ENCODE data around the gene LRRTM3.

The LRRTM3 gene

GRCh38 chr10:67088036-67088435 is 162.2 kb downstream of the LRRTM3 start:
- H3K4me3 ChIP-seq (replicated peaks in 1 of 2; ENCODE audit: low read depth in 2 of 2, low read length in 2 of 2) = no peak overlapping the region
- no peak for DNase-seq (ENCODE audit: low read depth in 2 of 2)
- TF ChIP-seq CTCF (IDR thresholded peaks at IDR 0.05; ENCODE audit: low read depth, low read length) = no peak

- H3K4me3 ChIP-seq (replicated peaks in 1 of 2; ENCODE audit: low read depth in 2 of 2, low read length in 2 of 2) = no peak overlapping the region
- no peak for TF ChIP-seq CTCF (IDR thresholded peaks at IDR 0.05; ENCODE audit: low read depth, low read length)
- no peak for DNase-seq (ENCODE audit: low read depth in 2 of 2)
These were observed 169.7 kb downstream of the LRRTM3 start for GRCh38 chr10:67095531-67095930.

GRCh38 chr10:67098461-67098860 is 172.6 kb downstream of the LRRTM3 start:
- H3K4me3 ChIP-seq (replicated peaks in 1 of 2; ENCODE audit: low read depth in 2 of 2, low read length in 2 of 2) = no peak overlapping the region
- DNase-seq (ENCODE audit: low read depth in 2 of 2) = peak in 1 of 2 donors; percentile 14
- TF ChIP-seq CTCF (IDR thresholded peaks at IDR 0.05; ENCODE audit: low read depth, low read length) = no peak

GRCh38 chr10:67100951-67101350 is 175.1 kb downstream of the LRRTM3 start:
- no peak overlapping the region for H3K4me3 ChIP-seq (replicated peaks in 1 of 2; ENCODE audit: low read depth in 2 of 2, low read length in 2 of 2)
- no peak for TF ChIP-seq CTCF (IDR thresholded peaks at IDR 0.05; ENCODE audit: low read depth, low read length)
- no peak for DNase-seq (ENCODE audit: low read depth in 2 of 2)

- TF ChIP-seq CTCF (IDR thresholded peaks at IDR 0.05; ENCODE audit: low read depth, low read length) = no peak
- H3K4me3 ChIP-seq (replicated peaks in 1 of 2; ENCODE audit: low read depth in 2 of 2, low read length in 2 of 2) = no peak overlapping the region
- no peak for DNase-seq (ENCODE audit: low read depth in 2 of 2)
These were observed 181.8 kb downstream of the LRRTM3 start for GRCh38 chr10:67107670-67108069.

GRCh38 chr10:67110286-67110685 is 184.4 kb downstream of the LRRTM3 start:
- H3K4me3 ChIP-seq (replicated peaks in 1 of 2; ENCODE audit: low read depth in 2 of 2, low read length in 2 of 2) = no peak overlapping the region
- no peak for DNase-seq (ENCODE audit: low read depth in 2 of 2)
- no peak for TF ChIP-seq CTCF (IDR thresholded peaks at IDR 0.05; ENCODE audit: low read depth, low read length)

- peak in 1 of 2 donors; percentile 37 for DNase-seq (ENCODE audit: low read depth in 2 of 2)
- TF ChIP-seq CTCF (IDR thresholded peaks at IDR 0.05; ENCODE audit: low read depth, low read length) = no peak
- no peak overlapping the region for H3K4me3 ChIP-seq (replicated peaks in 1 of 2; ENCODE audit: low read depth in 2 of 2, low read length in 2 of 2)
These were observed 186.9 kb downstream of the LRRTM3 start for GRCh38 chr10:67112765-67113164.

Measured in cardiac fibroblast (primary cell).